Activated CD8-positive, alpha-beta T cell treated with anti-CD3 and anti-CD28 coated beads for 36 hours (primary cell): ENCODE results near the gene WFIKKN2. TPM values are rescaled to one million over a fixed set of nuclear protein-coding genes. Genes with fewer than 3 reads are reported as not detected.

ENCODE experiments used
- ATAC-seq: fragments of 200-7000 bp; cut with Tn5 transposase; one replicate; pipeline ENCODE4 v1.10.0; 2021; ENCODE audit warnings: mild to moderate bottlenecking, moderate library complexity
- CTCF ChIA-PET: fragments of 350-600 bp; sonication (Branson Sonifier 250); formaldehyde crosslinking; loops from one replicate; lab custom pipeline; 2021; ENCODE audit warnings: antibody characterized with exemption; lab: Charles Lee
- POLR2A ChIA-PET: fragments of 350-600 bp; sonication (Branson Sonifier 250); formaldehyde crosslinking; loops from one replicate; lab custom pipeline; 2021; ENCODE audit warnings: antibody characterized with exemption; lab: Charles Lee
- DNase-seq: peaks from one replicate; pipeline ENCODE4 v3.0.0-alpha.2; 2020
- H3K27ac Mint-ChIP-seq: one replicate; pipeline ENCODE4 v1.8.0; 2021; ENCODE audit warnings: mild to moderate bottlenecking, mixed read lengths
- H3K27me3 Mint-ChIP-seq: one replicate; pipeline ENCODE4 v1.8.0; 2021; ENCODE audit warnings: mixed read lengths
- H3K36me3 Mint-ChIP-seq: one replicate; pipeline ENCODE4 v1.8.0; 2021; ENCODE audit warnings: low read depth, mixed read lengths
- H3K4me1 Mint-ChIP-seq: one replicate; pipeline ENCODE4 v1.8.0; 2021; ENCODE audit warnings: low read depth, mixed read lengths
- H3K4me3 Mint-ChIP-seq: one replicate; pipeline ENCODE4 v1.8.0; 2021; ENCODE audit warnings: mild to moderate bottlenecking, moderate library complexity, mixed read lengths
- H3K9me3 Mint-ChIP-seq: one replicate; pipeline ENCODE4 v1.8.0; 2021; ENCODE audit warnings: mixed read lengths
- CTCF ChIP-seq: fragments of 200-600 bp; IDR thresholded peaks from one replicate; pipeline ENCODE4 v1.8.0; 2022; ENCODE audit warnings: antibody characterized with exemption, mild to moderate bottlenecking
- intact Hi-C: fragments of 100-400 bp; cut with micrococcal nuclease; formaldehyde crosslinking; loops from one replicate; pipeline ENCODE4 v1.10.0; 2022
- total RNA-seq, 2 experiments: library from RNA; stranded (reverse); gene quantifications; one replicate each; pipeline ENCODE4 v1.2.3, GENCODE V29; 2021

WFIKKN2 gene
- total RNA-seq, 2 experiments from 2014 or later: not detected

DNA sequence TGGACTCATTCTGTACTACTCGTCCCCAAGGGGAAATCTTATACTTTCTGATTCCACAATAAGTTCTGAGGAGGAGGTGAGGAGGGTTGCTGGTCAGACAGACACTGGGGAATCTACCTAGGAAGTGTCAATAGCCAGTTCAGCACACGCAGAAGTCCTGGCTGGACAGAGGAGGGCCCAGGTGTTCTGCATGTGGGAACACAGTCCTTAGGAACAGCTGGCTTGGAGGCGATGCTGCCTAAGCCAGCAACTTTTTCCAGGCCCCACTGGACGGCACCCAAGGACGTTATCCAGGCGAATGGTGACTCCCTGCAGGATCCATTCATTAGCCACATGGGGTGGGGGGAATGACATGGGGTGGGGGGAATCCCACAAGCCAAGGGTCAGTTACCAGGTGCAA, 29.9 kb upstream of the WFIKKN2 start:
- Mint-ChIP-seq H3K27ac (no peak overlapping the region), H3K9me3 (no peaks in the 10 kb centered on the region), H3K4me1 (no peaks in the 10 kb centered on the region), H3K27me3 (no peaks in the 10 kb centered on the region), H3K36me3 (no peaks in the 10 kb centered on the region), H3K4me3 (no peak overlapping the region)
- TF ChIP-seq CTCF: no peak
- ATAC-seq (no peak), DNase-seq (no peak)
- intact Hi-C loops: no loop called here
- ChIA-PET CTCF (interaction anchor here (1.5 to 1.6 kb wide), 2 partner anchors 37 to 50 kb away, joined by 3 to 5 read pairs; no protein-coding TSS in a partner anchor), POLR2A (no interaction called here)

DNA sequence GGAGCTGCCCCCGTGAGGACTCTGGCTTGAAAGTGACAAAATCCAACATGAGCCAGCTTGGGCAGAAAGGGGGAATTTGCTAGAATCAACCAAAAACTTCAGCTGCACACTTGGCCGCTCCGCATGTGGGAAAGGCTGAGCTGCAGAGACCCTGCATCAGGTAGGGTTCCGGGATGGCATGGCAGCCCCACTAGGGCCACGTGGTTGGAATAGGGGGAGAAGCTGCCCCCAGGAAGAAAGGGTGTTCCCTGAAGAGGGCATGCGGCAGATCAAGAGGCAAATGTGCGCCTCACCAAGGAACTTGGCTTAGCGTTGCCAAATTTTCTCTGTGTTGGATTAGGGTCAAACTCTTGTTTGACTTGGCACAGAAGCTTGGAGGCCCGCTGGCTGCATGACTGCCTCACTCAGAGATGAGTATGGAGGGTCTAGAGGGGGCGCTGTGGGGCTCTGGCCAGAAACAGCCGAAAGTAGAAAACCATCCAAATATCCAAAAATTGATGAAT, 29.2 kb upstream of the WFIKKN2 start:
- no peaks in the 10 kb centered on the region for H3K27me3 Mint-ChIP-seq
- H3K4me3 Mint-ChIP-seq: no peak overlapping the region
- ChIA-PET POLR2A (no interaction called here), CTCF (interaction anchor here (1.5 to 1.9 kb wide), 3 partner anchors 22 to 49 kb away, joined by 3 to 7 read pairs (median 5); no protein-coding TSS in a partner anchor)
- no peaks in the 10 kb centered on the region for H3K36me3 Mint-ChIP-seq
- H3K4me1 Mint-ChIP-seq: no peaks in the 10 kb centered on the region
- intact Hi-C loops: no loop called here
- peak; percentile 14 for DNase-seq
- H3K9me3 Mint-ChIP-seq: no peaks in the 10 kb centered on the region
- no peak for TF ChIP-seq CTCF
- no peak overlapping the region for H3K27ac Mint-ChIP-seq
- no peak for ATAC-seq

DNA sequence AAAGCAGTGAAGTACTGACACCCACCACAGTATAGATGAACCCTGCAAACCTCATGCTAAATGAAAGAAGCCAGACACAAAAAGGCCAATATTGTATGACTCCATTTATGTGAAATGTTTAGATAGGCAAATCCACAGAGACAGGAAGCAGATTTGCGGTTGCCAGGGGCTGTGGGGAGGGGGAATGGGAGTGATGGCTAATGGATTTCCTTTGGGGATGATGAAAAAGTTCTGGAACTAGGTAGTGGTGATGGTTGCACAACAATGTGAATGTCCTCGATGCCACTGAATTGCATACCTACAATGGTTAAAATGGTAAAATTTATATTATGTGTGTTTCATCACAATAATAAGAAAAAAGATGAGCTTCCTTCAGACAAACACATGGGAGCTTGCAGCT, 28.4 kb upstream of the WFIKKN2 start:
- no peak for TF ChIP-seq CTCF
- Mint-ChIP-seq H3K36me3 (no peaks in the 10 kb centered on the region), H3K27ac (no peak overlapping the region), H3K4me3 (no peak overlapping the region), H3K4me1 (no peaks in the 10 kb centered on the region), H3K9me3 (no peaks in the 10 kb centered on the region), H3K27me3 (no peaks in the 10 kb centered on the region)
- CTCF ChIA-PET: interaction anchor here (0.8 to 1.9 kb wide), 4 partner anchors 10 to 49 kb away, joined by 3 to 7 read pairs (median 4); no protein-coding TSS in a partner anchor
- POLR2A ChIA-PET: no interaction called here
- DNase-seq (no peak), ATAC-seq (no peak)
- intact Hi-C loops: no loop called here

DNA sequence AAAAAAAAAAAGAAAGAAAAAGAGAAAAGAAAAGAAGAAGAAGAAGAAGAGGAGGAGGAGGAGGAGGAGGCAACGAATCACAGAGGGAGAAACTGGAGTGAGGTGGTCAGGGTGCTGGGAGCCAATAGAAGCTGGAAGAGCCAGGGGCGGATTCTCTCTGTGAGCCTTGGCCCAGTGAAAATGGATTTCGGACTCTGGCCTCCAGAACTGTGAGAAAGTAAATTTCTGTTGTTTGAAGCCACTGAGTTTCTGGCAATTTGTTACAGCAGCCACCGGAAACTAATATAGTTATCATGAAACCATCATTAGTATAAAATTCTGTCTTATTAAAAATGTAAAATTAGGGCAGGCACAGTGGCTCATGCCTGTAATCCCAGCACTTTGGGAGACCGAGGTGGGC, 27.7 kb upstream of the WFIKKN2 start:
- Mint-ChIP-seq H3K9me3 (no peaks in the 10 kb centered on the region), H3K4me3 (no peak overlapping the region), H3K27ac (no peak overlapping the region), H3K27me3 (no peaks in the 10 kb centered on the region), H3K4me1 (no peaks in the 10 kb centered on the region), H3K36me3 (no peaks in the 10 kb centered on the region)
- DNase-seq (no peak), ATAC-seq (no peak)
- POLR2A ChIA-PET: no interaction called here
- intact Hi-C loops: no loop called here
- TF ChIP-seq CTCF: no peak
- CTCF ChIA-PET: interaction anchor here (0.8 to 1.9 kb wide), 2 partner anchors 9 to 24 kb away, joined by 4 to 7 read pairs; no protein-coding TSS in a partner anchor

- no peak overlapping the region for H3K27ac Mint-ChIP-seq
- ChIA-PET CTCF (interaction anchor here (1.3 kb wide), 1 partner anchor 25 kb away, joined by 3 read pairs; no protein-coding TSS in a partner anchor), POLR2A (no interaction called here)
- ATAC-seq (no peak), DNase-seq (no peak)
- intact Hi-C loops: no loop called here
- H3K27me3 Mint-ChIP-seq: no peaks in the 10 kb centered on the region
- no peaks in the 10 kb centered on the region for H3K36me3 Mint-ChIP-seq
- no peak overlapping the region for H3K4me3 Mint-ChIP-seq
- no peaks in the 10 kb centered on the region for H3K4me1 Mint-ChIP-seq
- no peak for TF ChIP-seq CTCF
- H3K9me3 Mint-ChIP-seq: no peaks in the 10 kb centered on the region
These were observed 27.0 kb upstream of the WFIKKN2 start for GRCh38 chr17:50808413-50808812.
